Lower leg skin (tissue), 3 donors: ENCODE data around the gene NPR1.

Experiments used
- CTCF ChIP-seq, 3 donors: fragments of 450-650 bp; IDR thresholded peaks; one replicate each; pipeline ENCODE4 v1.5.1; 2016; ENCODE audit warnings: antibody characterized with exemption in 3 of 3, mild to moderate bottlenecking in 3 of 3, moderate library complexity in 2 of 3
- POLR2A ChIP-seq, 2 donors: fragments of 450-650 bp; IDR thresholded peaks; one replicate each; pipeline ENCODE4 v1.6.1; 2016 to 2017; ENCODE audit warnings: antibody characterized with exemption in 2 of 2, mild to moderate bottlenecking in 1 of 2, moderate library complexity in 1 of 2

GRCh38 chr1:153699768-153700167 lies 21.3 kb downstream of the NPR1 start:
- TF ChIP-seq POLR2A (IDR thresholded peaks at IDR 0.05) (no peak), CTCF (IDR thresholded peaks at IDR 0.05) (no peak)
